Osteocyte (in vitro differentiated cells): Measurements from ENCODE around the gene COL27A1. TPM values are rescaled to one million over a fixed set of nuclear protein-coding genes. Genes with fewer than 3 reads are reported as not detected.

Source experiments
- DNase-seq: peaks from one replicate; pipeline ENCODE4 v3.0.0; 2021; ENCODE audit warnings: mixed read lengths; ENCODE audit not compliant: unreplicated experiment; ENCODE audit errors: extremely low spot score
- H3K27ac Mint-ChIP-seq: one replicate; pipeline ENCODE4 v1.8.0; 2021; ENCODE audit warnings: mild to moderate bottlenecking, mixed read lengths; ENCODE audit not compliant: unreplicated experiment
- H3K27me3 Mint-ChIP-seq: one replicate; pipeline ENCODE4 v1.8.0; 2021; ENCODE audit warnings: mixed read lengths; ENCODE audit not compliant: unreplicated experiment
- H3K36me3 Mint-ChIP-seq: one replicate; pipeline ENCODE4 v1.8.0; 2021; ENCODE audit warnings: mixed read lengths; ENCODE audit not compliant: unreplicated experiment
- H3K4me1 Mint-ChIP-seq: one replicate; pipeline ENCODE4 v1.8.0; 2021; ENCODE audit warnings: mixed read lengths; ENCODE audit not compliant: unreplicated experiment
- H3K4me3 Mint-ChIP-seq: one replicate; pipeline ENCODE4 v1.8.0; 2021; ENCODE audit warnings: mild to moderate bottlenecking, moderate library complexity, mixed read lengths; ENCODE audit not compliant: unreplicated experiment
- H3K9me3 Mint-ChIP-seq: one replicate; pipeline ENCODE4 v1.8.0; 2021; ENCODE audit warnings: mixed read lengths; ENCODE audit not compliant: unreplicated experiment
- long read RNA-seq: library from polyadenylated mRNA; unstranded; transcript quantifications from one replicate; pipeline ENCODE4 v2.0.0, GENCODE V29; 2021
- total RNA-seq: library from RNA; stranded (reverse); gene quantifications from 2 replicates; pipeline ENCODE4 v1.2.1, GENCODE V29; 2021
- TF ChIP-seq, protein P1 (sequence below): fragments of 200-600 bp; sonication (generic); IDR thresholded peaks from 2 replicates; pipeline ENCODE4 v1.5.0; 2021; ENCODE audit warnings: antibody characterized with exemption, mild to moderate bottlenecking, moderate library complexity

The COL27A1 gene
- 44.4 and 44.8 TPM in 2 replicates for total RNA-seq
- long read RNA-seq, partial matches to known transcripts, result 0 of 9 reads
- long read RNA-seq, other reads (novel, unspliced or antisense), result 8 of 9 reads

DNA sequence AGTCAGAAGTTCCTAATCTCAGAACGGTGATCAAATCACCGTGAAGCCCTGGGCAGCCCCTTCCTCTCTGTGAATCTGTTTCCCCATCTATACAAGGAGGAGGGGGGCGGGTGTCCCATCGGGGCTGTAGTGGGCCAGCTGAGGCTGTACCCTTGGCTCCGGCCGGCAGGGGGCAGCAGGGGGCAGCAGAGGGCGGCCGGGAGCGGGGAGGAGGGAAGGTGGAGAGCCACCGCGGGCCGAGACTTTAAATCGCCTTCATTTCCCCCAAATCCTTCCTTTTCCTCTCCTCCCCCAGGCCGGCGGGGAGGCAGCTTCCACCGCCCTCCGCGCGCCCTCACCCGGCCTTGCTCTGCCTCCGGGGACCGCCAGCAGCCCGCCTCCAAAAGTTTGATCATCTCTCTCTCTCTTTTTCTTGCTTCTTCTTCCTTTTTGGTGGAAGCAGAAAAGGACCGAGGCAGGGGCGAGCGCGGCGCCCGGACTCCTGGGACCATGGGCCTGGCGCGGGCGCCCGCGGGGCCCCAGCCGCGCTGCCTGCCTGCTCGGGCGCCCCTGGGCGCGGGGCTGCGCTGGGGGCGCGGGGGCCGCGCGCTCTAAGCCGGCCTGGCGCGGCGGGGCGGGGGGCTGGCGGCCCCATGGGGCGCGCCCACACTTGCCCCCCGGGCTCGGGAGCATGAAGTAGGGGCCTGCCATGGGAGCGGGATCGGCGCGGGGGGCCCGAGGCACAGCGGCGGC, at the start of gene COL27A1:
Gene COL27A1 (plus strand): TSS at position 275 of the 732 bp plus-strand sequence. CDS start 414 bp downstream, at position 689.
- H3K27ac Mint-ChIP-seq, result peak within 1 kb of the TSS; percentile 95
- TF ChIP-seq, protein P1, sequence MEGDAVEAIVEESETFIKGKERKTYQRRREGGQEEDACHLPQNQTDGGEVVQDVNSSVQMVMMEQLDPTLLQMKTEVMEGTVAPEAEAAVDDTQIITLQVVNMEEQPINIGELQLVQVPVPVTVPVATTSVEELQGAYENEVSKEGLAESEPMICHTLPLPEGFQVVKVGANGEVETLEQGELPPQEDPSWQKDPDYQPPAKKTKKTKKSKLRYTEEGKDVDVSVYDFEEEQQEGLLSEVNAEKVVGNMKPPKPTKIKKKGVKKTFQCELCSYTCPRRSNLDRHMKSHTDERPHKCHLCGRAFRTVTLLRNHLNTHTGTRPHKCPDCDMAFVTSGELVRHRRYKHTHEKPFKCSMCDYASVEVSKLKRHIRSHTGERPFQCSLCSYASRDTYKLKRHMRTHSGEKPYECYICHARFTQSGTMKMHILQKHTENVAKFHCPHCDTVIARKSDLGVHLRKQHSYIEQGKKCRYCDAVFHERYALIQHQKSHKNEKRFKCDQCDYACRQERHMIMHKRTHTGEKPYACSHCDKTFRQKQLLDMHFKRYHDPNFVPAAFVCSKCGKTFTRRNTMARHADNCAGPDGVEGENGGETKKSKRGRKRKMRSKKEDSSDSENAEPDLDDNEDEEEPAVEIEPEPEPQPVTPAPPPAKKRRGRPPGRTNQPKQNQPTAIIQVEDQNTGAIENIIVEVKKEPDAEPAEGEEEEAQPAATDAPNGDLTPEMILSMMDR, result peak; percentile 95
- peaks cover 2% of the 10 kb centered on the region for H3K36me3 Mint-ChIP-seq
- H3K4me1 Mint-ChIP-seq, result peaks cover 45% of the 10 kb centered on the region
- peaks cover 7% of the 10 kb centered on the region for H3K27me3 Mint-ChIP-seq
- H3K4me3 Mint-ChIP-seq, result peak within 1 kb of the TSS; percentile 93
- H3K9me3 Mint-ChIP-seq, result no peaks in the 10 kb centered on the region
- peak; percentile 96 for DNase-seq

DNA sequence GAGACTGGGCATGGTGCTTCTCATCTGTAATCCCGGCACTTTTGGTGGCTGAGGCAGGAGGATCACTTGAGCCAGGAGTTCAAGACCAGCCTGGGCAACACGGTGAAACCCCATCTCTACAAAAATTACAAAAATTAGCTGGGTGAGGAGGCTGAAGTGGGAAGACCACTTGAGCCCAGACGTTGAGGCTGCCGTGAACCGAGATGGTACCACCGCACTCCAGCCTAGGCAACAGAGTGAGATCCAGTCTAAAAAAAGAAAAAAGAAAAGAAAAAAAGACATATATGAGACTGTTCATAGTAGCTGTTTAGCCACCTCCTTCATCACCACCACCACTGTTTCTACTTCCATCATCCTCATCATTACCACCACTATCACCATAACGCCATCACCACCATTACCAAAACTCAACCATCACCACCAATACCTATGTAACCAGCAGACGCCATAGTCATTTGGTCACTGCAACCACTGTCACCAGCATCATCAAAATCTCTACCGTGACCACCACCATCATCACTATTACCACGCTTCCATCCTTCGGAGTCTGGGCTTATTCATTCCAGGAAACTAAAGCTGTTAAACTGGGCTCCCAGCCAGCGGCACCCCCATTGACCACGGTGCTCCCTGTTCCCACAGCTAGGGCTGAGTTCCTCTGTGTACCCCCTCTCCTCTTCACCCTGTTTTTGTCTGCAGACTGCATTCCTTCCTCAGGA, 47.9 kb upstream of the COL27A1 start:
- H3K9me3 Mint-ChIP-seq, result peaks cover 3% of the 10 kb centered on the region
- no peak overlapping the region for H3K4me3 Mint-ChIP-seq
- peaks cover 42% of the 10 kb centered on the region for H3K27me3 Mint-ChIP-seq
- TF ChIP-seq, protein P1, result no peak
- no peak overlapping the region for H3K27ac Mint-ChIP-seq
- H3K4me1 Mint-ChIP-seq, result peaks cover 6% of the 10 kb centered on the region
- H3K36me3 Mint-ChIP-seq, result peaks cover 3% of the 10 kb centered on the region
- DNase-seq, result no peak

DNA sequence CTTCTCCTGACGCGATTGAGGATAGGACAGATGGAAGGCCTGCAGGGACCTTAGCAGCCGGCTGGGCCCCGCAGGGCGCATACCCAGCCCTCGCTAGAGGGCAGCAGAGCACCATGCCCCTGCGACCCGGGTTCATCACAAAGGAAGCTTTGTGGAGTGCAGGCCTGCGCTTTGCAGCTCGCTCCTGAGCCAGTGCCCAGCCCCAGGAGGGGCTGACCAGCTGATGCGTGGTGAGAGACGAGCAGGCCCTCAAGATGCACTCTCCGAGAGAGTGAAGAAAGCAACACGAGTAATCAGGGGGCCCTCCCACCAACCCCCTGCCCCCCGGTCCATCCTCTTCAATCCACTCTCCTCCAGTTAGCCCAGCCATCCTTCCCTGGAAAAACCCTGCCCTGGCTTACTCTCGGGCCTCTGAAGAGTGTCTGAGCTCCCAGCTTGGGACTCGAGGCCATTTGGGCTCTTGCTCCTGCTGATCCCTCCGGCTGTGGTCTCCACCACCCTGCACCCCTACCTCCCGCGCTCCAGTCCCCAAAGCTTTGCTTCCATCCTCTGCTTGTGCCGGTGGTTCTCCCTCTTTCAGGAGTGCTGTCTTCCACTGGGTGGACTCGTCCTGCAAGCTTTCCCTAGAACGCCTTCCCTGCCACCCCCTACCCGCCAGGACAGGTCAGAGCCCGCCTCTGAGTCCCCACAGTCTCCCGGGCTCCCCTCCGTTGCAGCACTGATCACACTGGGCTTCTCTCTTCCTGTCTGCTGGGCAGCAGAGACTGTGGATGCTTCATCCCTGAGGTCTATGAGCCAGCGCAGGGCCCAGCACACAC, 47.1 kb upstream of the COL27A1 start:
- Mint-ChIP-seq H3K9me3 (no peaks in the 10 kb centered on the region), H3K4me3 (no peak overlapping the region), H3K36me3 (no peaks in the 10 kb centered on the region), H3K27ac (no peak overlapping the region), H3K27me3 (peaks cover 46% of the 10 kb centered on the region), H3K4me1 (peaks cover 10% of the 10 kb centered on the region)
- TF ChIP-seq, protein P1, result peak; percentile 97
- peak; percentile 92 for DNase-seq

DNA sequence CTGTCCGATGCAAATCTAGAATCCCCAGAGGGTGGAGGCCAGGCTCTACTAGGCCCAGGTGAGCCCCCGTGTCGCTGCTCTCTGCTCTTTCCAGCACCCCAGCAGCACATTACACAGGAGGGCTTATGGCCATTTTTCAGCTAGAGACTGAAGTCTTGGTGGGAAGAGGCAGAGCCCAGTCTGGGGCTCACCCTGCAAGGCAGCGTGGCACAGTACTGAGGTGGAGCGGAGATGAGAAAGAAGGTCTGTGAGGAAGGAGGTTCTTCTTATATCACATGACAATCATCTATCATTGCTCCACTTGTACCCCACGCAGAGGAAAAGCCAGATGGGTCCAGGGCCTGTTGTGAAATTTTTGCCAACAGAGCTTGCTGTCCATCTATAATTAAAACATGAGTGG, 46.2 kb upstream of the COL27A1 start:
- no peak for DNase-seq
- no peak overlapping the region for H3K27ac Mint-ChIP-seq
- H3K9me3 Mint-ChIP-seq, result no peaks in the 10 kb centered on the region
- TF ChIP-seq, protein P1, result no peak
- H3K4me3 Mint-ChIP-seq, result no peak overlapping the region
- peaks cover 10% of the 10 kb centered on the region for H3K4me1 Mint-ChIP-seq
- peaks cover 46% of the 10 kb centered on the region for H3K27me3 Mint-ChIP-seq
- H3K36me3 Mint-ChIP-seq, result no peaks in the 10 kb centered on the region
